Measurements from ENCODE around the gene TOGARAM2.

- TF ChIP-seq SUZ12 (IDR thresholded peaks at IDR 0.05; ENCODE audit: extremely low read depth, insufficient read depth, insufficient read length), result no peak
- no peak for TF ChIP-seq YY1 (IDR thresholded peaks at IDR 0.05; ENCODE audit: insufficient read depth, insufficient read length)
Measured at GRCh38 chr2:28974252-28974651, 6.8 kb upstream of the TOGARAM2 start.
